Measurements from ENCODE around the gene DPF3.

- TF ChIP-seq, protein P1, sequence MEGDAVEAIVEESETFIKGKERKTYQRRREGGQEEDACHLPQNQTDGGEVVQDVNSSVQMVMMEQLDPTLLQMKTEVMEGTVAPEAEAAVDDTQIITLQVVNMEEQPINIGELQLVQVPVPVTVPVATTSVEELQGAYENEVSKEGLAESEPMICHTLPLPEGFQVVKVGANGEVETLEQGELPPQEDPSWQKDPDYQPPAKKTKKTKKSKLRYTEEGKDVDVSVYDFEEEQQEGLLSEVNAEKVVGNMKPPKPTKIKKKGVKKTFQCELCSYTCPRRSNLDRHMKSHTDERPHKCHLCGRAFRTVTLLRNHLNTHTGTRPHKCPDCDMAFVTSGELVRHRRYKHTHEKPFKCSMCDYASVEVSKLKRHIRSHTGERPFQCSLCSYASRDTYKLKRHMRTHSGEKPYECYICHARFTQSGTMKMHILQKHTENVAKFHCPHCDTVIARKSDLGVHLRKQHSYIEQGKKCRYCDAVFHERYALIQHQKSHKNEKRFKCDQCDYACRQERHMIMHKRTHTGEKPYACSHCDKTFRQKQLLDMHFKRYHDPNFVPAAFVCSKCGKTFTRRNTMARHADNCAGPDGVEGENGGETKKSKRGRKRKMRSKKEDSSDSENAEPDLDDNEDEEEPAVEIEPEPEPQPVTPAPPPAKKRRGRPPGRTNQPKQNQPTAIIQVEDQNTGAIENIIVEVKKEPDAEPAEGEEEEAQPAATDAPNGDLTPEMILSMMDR (IDR thresholded peaks at IDR 0.05): no peak
- no peak for TF ChIP-seq POLR2A (IDR thresholded peaks at IDR 0.05)
- no peak for TF ChIP-seq EP300 (IDR thresholded peaks at IDR 0.05)
These were observed 274.0 kb downstream of the DPF3 start for GRCh38 chr14:72619881-72620280.
